GM19099 (cell line): Measurements from ENCODE around the gene SLC41A3.

Experiments used
- POLR2A ChIP-seq: IDR thresholded peaks from 3 replicates; pipeline ENCODE4 v1.6.1; 2011; ENCODE audit warnings: low read depth; ENCODE audit not compliant: insufficient read length; ENCODE audit errors: extremely low read depth

Gene SLC41A3

GRCh38 chr3:126104742-126105605, 21.1 kb upstream of the SLC41A3 start:
- no peak for TF ChIP-seq POLR2A

- no peak for TF ChIP-seq POLR2A
These were observed 20.2 kb upstream of the SLC41A3 start for GRCh38 chr3:126104028-126104635.

GRCh38 chr3:126103121-126104027, 19.4 kb upstream of the SLC41A3 start:
- TF ChIP-seq POLR2A = no peak

- no peak for TF ChIP-seq POLR2A
These were observed 18.6 kb upstream of the SLC41A3 start for GRCh38 chr3:126102530-126102951.

GRCh38 chr3:126102011-126102410, 18.1 kb upstream of the SLC41A3 start:
- no peak for TF ChIP-seq POLR2A

GRCh38 chr3:126101521-126101982, 17.6 kb upstream of the SLC41A3 start:
- no peak for TF ChIP-seq POLR2A

- no peak for TF ChIP-seq POLR2A
These were observed 16.8 kb upstream of the SLC41A3 start for GRCh38 chr3:126100634-126101301.

- no peak for TF ChIP-seq POLR2A
These were observed 16.3 kb upstream of the SLC41A3 start for GRCh38 chr3:126100269-126100633.

GRCh38 chr3:126098391-126098858, 14.5 kb upstream of the SLC41A3 start:
- no peak for TF ChIP-seq POLR2A

- TF ChIP-seq POLR2A = no peak
These were observed 13.9 kb upstream of the SLC41A3 start for GRCh38 chr3:126097801-126098200.

GRCh38 chr3:126087552-126088175, 3.7 kb upstream of the SLC41A3 start:
- no peak for TF ChIP-seq POLR2A

- TF ChIP-seq POLR2A = no peak
These were observed 1.9 kb upstream of the SLC41A3 start for GRCh38 chr3:126085841-126086240.

- TF ChIP-seq POLR2A = no peak
These were observed 1.4 kb upstream of the SLC41A3 start for GRCh38 chr3:126085276-126085675.

- no peak for TF ChIP-seq POLR2A
These were observed 850 bp upstream of the SLC41A3 start for GRCh38 chr3:126084768-126085180.
